Adipocyte (in vitro differentiated cells): ENCODE data around the gene PLXND1.

ENCODE experiments used
- DNase-seq: peaks from one replicate; pipeline ENCODE4 v3.0.0-alpha.2; 2015; ENCODE audit warnings: low read depth
- H3K27me3 ChIP-seq: replicated peaks from 2 replicates; pipeline ENCODE4 v1.7.0; 2013; ENCODE audit warnings: mild to moderate bottlenecking, low read length, moderate library complexity; ENCODE audit not compliant: control insufficient read depth, insufficient read depth
- H3K36me3 ChIP-seq: 2 replicates; pipeline ENCODE4 v1.7.0; 2013; ENCODE audit warnings: low read length, mild to moderate bottlenecking, moderate library complexity; ENCODE audit not compliant: control insufficient read depth, insufficient read depth, severe bottlenecking
- H3K4me1 ChIP-seq: 2 replicates; pipeline ENCODE4 v1.7.0; 2013; ENCODE audit warnings: mild to moderate bottlenecking, low read length, moderate library complexity; ENCODE audit not compliant: control insufficient read depth, insufficient read depth
- H3K4me3 ChIP-seq: 2 replicates; pipeline ENCODE4 v1.7.0; 2013; ENCODE audit warnings: mild to moderate bottlenecking, low read length, moderate library complexity
- H3K9ac ChIP-seq: 2 replicates; pipeline ENCODE4 v1.7.0; 2013; ENCODE audit warnings: mild to moderate bottlenecking, low read length, moderate library complexity
- H3K9me3 ChIP-seq: 2 replicates; pipeline ENCODE4 v1.7.0; 2013; ENCODE audit warnings: mild to moderate bottlenecking, low read length, moderate library complexity; ENCODE audit not compliant: control insufficient read depth

PLXND1 gene

DNA sequence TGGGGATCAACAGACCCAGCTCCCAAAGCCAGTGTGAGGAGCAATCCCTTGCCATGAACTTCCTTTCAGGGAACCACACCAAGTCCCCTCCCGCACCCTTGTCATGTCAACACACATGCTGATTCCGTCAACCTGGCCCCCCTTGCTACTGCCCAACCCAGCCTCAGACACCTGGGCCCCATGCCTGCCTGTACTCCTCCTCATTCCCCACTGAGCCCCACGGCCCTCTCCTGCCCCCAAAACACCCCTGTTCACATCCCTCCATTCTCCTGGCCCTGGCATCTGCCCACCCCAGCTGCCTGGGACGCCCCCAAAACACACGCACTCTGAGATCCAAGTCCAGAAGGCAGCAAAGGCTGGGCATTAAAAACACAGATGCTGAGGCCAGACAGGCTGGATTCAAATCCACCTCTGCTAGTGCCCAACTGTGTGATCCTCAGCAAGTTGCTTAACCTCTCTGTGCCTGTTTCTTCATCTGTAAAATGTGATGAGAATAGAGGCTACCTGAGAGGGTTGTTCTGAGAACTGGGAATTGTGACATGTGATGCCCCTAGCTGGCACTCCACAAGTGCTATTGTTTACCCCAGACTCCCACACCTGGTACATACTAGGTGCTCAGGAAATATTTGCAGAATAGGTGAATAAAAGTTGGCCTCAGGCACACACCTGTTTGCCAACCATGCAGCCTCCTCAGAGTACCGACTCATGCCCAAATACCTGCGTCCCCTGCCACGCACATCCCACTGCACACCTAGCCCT lies 2.3 kb downstream of the PLXND1 start:
- peaks cover 70% of the 10 kb centered on the region for H3K4me1 ChIP-seq
- peaks cover 4% of the 10 kb centered on the region for H3K36me3 ChIP-seq
- no peak for DNase-seq
- peak overlapping the region; percentile 96 for H3K4me3 ChIP-seq
- peak overlapping the region; percentile 97 for H3K9ac ChIP-seq
- H3K9me3 ChIP-seq = no peaks in the 10 kb centered on the region
- H3K27me3 ChIP-seq = no peaks in the 10 kb centered on the region

DNA sequence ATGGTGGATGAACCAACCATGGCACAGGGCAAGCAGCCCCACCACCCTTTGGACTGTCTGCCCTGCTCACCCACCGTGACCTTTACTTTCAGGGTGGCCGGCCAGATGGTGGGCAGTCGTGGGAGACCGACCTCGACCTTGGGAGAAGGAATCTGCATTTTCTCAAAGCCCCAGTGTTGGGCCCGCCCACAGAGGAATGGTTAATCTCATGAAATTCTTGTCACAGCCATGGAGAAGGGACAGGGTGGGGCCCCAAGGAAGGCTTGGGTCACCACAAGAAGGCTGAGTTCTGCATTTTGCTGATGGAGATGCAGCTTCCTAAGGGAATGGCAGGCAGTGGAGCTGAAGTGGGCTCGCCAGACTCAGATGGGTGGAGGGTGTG lies 2.9 kb downstream of the PLXND1 start:
- no peaks in the 10 kb centered on the region for H3K9me3 ChIP-seq
- peak; percentile 47 for DNase-seq
- no peaks in the 10 kb centered on the region for H3K27me3 ChIP-seq
- peak overlapping the region; percentile 97 for H3K9ac ChIP-seq
- peaks cover 4% of the 10 kb centered on the region for H3K36me3 ChIP-seq
- peak overlapping the region; percentile 96 for H3K4me3 ChIP-seq
- peaks cover 73% of the 10 kb centered on the region for H3K4me1 ChIP-seq

DNA sequence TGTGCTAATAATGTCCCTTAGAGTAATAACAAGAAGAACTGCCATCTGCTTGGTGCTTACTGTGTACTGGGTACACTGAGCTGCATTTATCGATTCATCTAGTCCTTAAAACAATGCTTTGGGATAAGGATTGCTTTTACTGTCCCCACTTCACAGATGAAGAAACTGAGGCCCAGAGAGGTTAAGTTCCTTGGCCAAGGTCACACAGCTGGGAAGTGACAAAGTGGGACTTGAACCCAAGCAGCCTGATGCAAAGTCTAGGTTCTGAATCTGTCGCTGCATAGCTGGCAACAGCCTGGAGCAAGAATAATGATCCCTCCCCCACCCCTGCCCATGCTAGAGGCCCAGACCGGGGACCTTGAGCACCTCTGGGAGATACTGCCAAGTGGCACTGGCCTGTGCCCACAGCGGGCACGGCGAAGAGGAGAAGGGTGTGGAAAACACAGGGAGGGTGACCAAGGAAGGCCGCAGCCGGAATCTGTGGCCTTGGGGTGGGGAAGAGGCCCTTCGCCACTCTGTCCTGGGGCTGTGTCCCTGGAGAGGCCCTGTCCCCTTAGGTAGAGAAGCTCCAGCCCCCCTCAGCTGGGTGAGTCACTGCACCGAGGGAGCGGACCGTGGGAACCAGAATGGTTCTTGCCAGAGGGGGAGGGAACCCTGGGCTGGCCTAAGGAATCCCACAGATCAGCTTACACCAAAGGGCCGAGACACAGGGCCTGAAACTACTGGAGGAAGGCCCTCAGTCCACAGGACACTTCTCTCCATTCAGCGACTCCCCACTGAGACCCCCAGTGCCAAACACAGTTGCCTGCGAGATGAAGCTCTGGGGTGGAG lies 3.5 kb downstream of the PLXND1 start:
- H3K4me3 ChIP-seq = peak overlapping the region; percentile 96
- H3K4me1 ChIP-seq = peaks cover 73% of the 10 kb centered on the region
- peak; percentile 96 for DNase-seq

DNA sequence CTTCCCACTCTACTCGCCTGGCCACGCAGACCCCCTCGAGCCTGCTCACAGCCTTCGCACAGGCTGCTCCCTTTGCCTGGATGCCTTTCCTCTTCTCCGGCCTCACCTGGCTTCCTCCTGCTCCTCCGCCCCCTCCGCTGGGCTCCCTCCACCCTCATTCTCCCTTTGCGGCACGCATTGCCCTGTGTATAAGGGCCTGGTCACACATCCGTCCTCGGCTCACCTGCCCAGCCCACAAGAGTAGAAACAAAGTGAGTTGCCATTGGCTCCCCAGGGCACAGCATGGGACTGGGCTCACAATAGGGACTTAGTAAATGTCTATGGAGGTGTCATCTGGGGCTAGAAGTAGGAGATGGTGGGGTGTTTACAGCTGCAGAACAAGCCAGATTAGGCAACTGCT lies 4.2 kb downstream of the PLXND1 start:
- no peak for DNase-seq
- peak overlapping the region; percentile 96 for H3K4me3 ChIP-seq
- no peaks in the 10 kb centered on the region for H3K27me3 ChIP-seq
- peaks cover 4% of the 10 kb centered on the region for H3K36me3 ChIP-seq
- peak overlapping the region; percentile 97 for H3K9ac ChIP-seq
- H3K9me3 ChIP-seq = no peaks in the 10 kb centered on the region
- H3K4me1 ChIP-seq = peaks cover 73% of the 10 kb centered on the region

More for the DNA sequence above, 3.5 kb downstream of the PLXND1 start:
- Histone ChIP-seq H3K9ac (peak overlapping the region; percentile 97), H3K9me3 (no peaks in the 10 kb centered on the region), H3K36me3 (peaks cover 4% of the 10 kb centered on the region), H3K27me3 (no peaks in the 10 kb centered on the region)

DNA sequence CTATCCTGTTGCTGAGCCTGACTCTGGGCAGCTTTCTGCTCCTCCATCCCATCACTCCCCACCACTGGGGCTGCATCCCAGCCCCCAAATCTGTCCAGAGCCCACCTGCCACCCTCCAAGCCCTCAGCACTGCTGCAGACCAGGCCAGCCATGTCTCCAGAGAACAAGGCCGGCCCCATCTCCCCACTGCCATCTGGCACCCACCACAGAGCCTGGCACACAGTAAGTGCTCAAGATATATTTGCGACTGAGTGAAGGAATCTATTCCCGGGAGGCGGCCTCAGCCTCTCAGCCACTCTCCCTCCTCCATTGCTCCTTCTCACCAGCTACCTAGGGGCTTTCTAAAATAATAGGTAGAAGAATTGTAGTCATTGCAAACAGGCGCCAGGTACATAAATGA lies 4.8 kb downstream of the PLXND1 start:
- Histone ChIP-seq H3K9me3 (no peaks in the 10 kb centered on the region), H3K27me3 (no peaks in the 10 kb centered on the region), H3K4me1 (peaks cover 77% of the 10 kb centered on the region), H3K4me3 (peak overlapping the region; percentile 96), H3K9ac (peak overlapping the region; percentile 97), H3K36me3 (peaks cover 4% of the 10 kb centered on the region)
- DNase-seq = no peak

DNA sequence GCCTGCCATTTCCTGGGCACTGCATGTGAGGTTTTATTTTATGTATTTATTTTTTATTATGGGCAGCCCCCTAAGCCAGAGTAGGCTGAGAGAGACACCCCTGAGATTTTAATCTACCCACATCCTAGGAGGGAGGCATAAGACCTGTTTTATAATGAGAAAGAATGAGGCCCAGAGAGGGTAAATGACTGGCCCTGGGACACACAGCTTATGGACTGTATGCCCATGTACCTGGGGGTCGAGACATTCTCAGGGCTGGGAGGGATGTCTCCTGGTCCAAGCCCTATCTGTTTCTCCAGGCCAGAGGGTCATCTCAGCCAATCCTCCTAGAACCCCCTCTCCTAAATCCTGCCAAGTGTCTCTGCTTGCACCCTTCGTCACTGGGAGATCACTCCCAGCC lies 6.1 kb downstream of the PLXND1 start:
- DNase-seq = no peak
- H3K4me1 ChIP-seq = peaks cover 90% of the 10 kb centered on the region

DNA sequence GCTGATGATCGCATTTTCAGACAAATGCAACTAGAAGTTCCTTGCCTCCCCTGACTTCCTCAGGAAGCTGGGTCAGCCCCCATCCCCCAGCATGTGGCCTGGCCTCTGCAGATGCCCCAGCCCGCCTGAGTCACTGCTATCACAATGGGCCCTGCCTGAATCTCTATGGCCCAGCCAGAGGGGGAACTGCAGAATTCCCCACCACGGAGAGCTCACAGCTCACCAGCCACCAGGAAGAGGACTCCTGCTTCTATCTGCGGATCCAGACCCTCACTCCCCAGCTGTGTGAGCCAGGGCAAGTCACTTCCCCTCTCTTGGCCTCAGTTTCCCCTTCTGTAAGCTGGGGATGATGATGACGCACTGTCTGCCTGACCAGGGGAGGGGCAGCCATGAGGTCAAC lies 6.9 kb downstream of the PLXND1 start:
- Histone ChIP-seq H3K4me1 (peaks cover 94% of the 10 kb centered on the region), H3K9ac (peak overlapping the region; percentile 87), H3K9me3 (no peaks in the 10 kb centered on the region), H3K27me3 (no peaks in the 10 kb centered on the region), H3K36me3 (peaks cover 4% of the 10 kb centered on the region), H3K4me3 (peak overlapping the region; percentile 46)
- DNase-seq = peak; percentile 47

More for the DNA sequence above, 6.1 kb downstream of the PLXND1 start:
- no peaks in the 10 kb centered on the region for H3K27me3 ChIP-seq
- peaks cover 4% of the 10 kb centered on the region for H3K36me3 ChIP-seq
- H3K9ac ChIP-seq = peak overlapping the region; percentile 87
- H3K9me3 ChIP-seq = no peaks in the 10 kb centered on the region
- peak overlapping the region; percentile 46 for H3K4me3 ChIP-seq

DNA sequence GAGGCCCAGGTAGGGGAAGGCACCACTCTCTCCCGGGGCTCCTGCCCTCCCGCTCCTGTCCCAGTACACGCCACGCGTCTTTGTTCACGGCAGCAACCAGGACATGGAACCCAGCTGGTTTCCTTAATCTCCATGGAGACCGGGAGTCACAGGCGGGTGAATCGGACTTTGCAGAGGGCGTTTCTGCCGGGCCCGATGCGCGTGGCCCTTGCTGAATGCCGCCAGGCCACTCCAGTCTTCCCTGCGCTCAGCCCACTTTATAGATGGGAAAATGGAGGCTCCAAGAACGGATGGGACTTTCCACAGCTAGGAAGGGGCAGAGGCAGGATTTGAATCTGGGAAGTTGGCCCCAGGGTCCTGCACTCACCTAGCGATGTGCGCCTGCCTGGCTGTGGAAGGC lies 7.4 kb downstream of the PLXND1 start:
- DNase-seq = no peak
- Histone ChIP-seq H3K4me1 (peaks cover 95% of the 10 kb centered on the region), H3K27me3 (no peaks in the 10 kb centered on the region), H3K9me3 (no peaks in the 10 kb centered on the region), H3K9ac (peak overlapping the region; percentile 87), H3K36me3 (peaks cover 5% of the 10 kb centered on the region), H3K4me3 (peak overlapping the region; percentile 12)

DNA sequence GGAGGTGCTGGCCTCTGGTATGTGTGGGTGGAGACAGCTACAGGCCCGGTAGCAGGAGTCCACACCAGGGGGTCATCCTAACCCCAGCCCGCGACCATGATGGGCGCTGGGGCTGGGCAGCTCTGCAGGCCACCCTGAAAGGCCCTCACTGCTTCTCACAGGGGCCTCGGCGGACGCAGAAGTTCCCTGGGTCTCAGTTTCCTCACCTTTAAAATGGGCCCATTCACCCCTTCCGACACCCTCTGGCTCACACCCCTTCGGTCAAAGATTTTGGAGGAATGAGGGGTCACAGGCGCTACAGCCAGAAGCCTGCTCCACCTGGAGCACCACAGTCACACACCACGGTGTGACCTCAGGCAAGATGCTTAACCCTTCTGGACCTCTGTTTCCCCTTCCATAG lies 8.0 kb downstream of the PLXND1 start:
- DNase-seq = no peak
- H3K4me3 ChIP-seq = peak overlapping the region; percentile 66
- H3K36me3 ChIP-seq = peaks cover 9% of the 10 kb centered on the region
- no peaks in the 10 kb centered on the region for H3K9me3 ChIP-seq
- peaks cover 97% of the 10 kb centered on the region for H3K4me1 ChIP-seq
- H3K27me3 ChIP-seq = no peaks in the 10 kb centered on the region
- H3K9ac ChIP-seq = peak overlapping the region; percentile 87

DNA sequence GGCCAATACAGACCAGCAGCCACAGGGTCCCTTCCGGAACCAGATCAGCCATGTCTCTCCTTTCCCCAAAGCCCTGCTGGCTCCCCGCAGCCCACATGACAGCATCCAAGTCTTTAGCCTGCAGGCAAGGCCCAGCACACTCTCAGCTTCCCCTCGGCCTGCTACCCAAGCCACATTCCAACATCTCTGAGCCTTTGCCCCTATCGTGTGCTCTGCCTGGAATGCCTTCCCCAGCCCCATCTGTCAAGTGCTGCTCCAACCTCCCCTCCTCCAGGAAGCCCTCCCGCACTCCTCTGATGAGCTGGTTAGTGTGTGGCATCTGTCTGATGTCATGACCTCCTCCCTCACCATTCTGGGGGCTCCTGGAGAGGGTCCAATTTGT lies 8.5 kb downstream of the PLXND1 start:
- Histone ChIP-seq H3K36me3 (peaks cover 9% of the 10 kb centered on the region), H3K27me3 (no peaks in the 10 kb centered on the region), H3K4me3 (peak overlapping the region; percentile 66), H3K9ac (peak overlapping the region; percentile 87), H3K4me1 (peaks cover 100% of the 10 kb centered on the region), H3K9me3 (no peaks in the 10 kb centered on the region)
- peak; percentile 35 for DNase-seq
